IPS-11a (cell line): Measurements from ENCODE around the gene ABLIM2.

Experiments
- H3K4me3 ChIP-seq: one replicate; pipeline ENCODE4 v1.5.1; 2013; ENCODE audit warnings: low read depth, low read length, control low read depth

The ABLIM2 gene

GRCh38 chr4:7990807-7991459, 167.7 kb downstream of the ABLIM2 start:
- no peak overlapping the region for H3K4me3 ChIP-seq

GRCh38 chr4:7989654-7990053, 169.0 kb downstream of the ABLIM2 start:
- H3K4me3 ChIP-seq = no peak overlapping the region

GRCh38 chr4:7988437-7988836, 170.2 kb downstream of the ABLIM2 start:
- H3K4me3 ChIP-seq = no peak overlapping the region

DNA sequence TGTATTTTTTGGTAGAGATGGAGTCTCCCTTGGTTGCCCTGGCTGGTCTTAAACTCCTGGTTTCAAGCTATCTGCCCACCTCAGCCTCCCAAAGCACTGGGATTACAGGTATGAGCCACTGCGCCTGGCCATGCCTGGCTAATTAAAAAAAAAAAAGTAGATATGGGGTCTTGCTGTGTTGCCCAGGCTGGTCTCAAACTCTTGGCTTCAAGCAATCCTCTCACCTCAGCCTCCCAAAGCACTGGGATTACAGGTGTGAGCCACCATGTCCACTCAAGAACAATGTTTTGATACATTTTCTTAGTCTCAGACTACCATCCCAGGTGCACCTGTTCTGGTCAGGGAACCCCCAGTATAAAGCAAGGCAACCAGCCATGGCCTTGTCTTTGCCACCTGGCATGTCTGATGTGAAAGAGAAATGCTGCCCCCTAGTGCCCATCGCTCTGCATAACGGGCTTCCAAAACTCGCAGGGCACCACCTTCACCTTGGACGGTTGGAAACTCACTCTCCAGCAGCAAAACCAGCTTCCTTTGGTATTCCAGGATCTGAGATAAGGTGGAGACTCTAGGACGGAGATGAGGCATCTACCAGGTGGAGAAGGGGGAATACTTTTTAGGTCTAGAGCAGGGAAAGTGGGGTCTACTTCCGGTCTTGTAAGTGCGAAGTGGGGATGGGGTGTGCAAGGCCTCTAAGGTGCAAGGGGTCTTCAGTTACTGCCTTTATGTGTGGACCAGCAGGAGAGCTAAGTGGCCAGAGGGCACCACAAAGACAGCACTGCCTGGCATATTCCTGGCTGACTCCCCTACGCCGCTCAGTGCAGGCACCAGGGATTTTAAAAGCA, 171.2 kb downstream of the ABLIM2 start:
- H3K4me3 ChIP-seq = no peak overlapping the region

GRCh38 chr4:7985891-7986441, 172.6 kb downstream of the ABLIM2 start:
- H3K4me3 ChIP-seq = no peak overlapping the region

- H3K4me3 ChIP-seq = no peak overlapping the region
These were observed 173.5 kb downstream of the ABLIM2 start for GRCh38 chr4:7985072-7985471.

GRCh38 chr4:7984286-7984925, 174.2 kb downstream of the ABLIM2 start:
- H3K4me3 ChIP-seq = no peak overlapping the region

GRCh38 chr4:7983296-7983695, 175.3 kb downstream of the ABLIM2 start:
- no peak overlapping the region for H3K4me3 ChIP-seq

DNA sequence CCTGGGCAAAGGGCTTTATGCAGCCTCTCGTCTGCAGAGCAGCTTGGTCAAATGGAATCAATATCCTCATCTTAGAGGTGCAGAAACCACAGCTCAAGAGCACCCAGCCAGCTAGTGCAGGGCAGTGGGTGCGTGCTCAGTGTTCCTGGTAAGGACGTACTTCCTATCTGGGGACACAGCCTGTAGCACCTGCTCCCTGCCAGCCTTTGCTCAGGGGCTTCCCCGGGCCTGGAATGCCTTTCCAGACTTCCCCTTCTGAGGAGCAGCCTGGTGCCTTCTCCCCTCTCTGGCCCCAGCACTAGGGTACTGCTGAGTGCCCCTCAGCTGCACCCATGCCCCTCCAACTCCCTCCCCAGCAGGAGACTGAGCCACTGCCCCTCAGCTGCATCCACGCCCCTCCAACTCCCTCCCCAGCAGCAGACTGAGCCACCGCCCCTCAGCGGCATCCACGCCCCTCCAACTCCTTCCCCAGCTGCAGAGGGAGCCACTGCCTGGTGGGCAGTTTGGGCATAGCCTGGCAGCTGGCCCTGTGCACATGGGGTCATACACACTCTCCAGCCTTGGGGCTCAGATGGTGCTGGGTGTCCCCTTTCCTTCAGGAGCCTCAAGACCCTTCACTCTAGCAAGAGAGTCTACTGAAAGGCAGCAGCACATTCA, 176.7 kb downstream of the ABLIM2 start:
- no peak overlapping the region for H3K4me3 ChIP-seq

DNA sequence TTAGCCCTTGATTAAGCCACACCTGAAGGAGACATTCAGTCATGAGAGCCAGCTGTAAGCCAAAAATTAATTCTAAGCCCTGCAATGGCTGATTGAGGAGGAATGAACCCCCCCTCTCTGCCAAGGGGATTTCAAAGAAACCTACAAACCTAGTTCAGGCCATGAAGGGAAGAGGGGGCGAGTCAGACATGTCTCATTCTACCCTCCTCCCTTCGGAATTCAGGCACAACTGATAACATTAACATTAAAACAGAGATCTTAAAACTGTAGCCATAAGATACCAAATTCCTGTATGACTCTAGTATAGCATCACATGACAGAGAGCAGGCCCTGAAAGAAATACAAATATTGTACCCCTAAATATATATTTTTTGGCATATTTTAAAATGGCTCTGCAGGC, 178.6 kb downstream of the ABLIM2 start:
- H3K4me3 ChIP-seq = no peak overlapping the region

DNA sequence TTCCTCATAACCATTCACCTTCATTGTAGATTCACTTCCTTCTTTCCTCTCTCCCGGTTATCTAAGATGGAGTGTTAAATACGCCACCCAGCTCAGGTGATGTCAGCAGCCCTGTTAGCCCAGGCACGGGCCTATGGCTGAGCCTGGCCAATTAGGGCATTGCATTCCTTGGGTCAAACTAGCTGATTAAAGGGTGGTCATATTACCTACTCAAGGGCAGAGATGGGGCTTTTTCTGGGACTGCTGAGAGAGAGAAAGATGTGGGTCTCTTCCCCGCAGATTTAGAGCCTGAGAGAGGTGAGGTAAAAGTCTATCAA, 179.0 kb downstream of the ABLIM2 start:
- H3K4me3 ChIP-seq = no peak overlapping the region

DNA sequence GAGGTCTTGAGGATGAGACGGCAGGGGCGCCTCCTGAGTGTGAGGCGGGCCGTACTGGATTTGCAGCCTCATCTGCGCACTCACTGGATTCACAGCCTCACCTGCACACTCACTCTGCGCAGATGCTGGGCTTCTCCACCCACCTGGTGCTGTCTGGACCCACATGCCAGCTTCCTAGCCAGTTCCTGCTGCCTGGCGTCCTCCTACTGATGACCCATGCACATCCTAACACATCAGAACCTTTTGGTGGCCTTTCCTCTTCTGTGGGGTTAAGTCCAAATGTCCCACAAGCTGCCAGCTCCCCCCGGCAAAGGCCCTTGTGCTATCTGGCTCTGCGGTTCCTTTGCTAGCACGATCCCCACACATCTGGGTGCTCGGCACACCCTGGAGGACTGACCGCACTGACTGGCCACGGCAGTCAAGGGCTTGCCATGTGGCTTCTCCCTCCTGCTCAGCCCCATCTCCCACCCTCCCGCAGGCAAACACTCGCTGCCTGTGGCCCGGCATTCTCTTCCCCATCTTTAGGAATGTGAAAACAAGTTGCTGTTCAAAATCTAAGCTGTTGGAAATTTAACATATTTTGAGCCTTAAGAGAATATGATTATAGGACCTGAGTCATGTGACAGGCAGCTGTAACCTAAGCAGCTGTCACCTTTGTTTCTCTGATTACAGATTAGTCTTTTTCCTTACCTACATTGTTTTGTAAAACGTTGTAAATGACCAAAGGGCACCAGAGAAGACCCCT, 179.5 kb downstream of the ABLIM2 start:
- H3K4me3 ChIP-seq = no peak overlapping the region

GRCh38 chr4:7978489-7978888, 180.1 kb downstream of the ABLIM2 start:
- no peak overlapping the region for H3K4me3 ChIP-seq

DNA sequence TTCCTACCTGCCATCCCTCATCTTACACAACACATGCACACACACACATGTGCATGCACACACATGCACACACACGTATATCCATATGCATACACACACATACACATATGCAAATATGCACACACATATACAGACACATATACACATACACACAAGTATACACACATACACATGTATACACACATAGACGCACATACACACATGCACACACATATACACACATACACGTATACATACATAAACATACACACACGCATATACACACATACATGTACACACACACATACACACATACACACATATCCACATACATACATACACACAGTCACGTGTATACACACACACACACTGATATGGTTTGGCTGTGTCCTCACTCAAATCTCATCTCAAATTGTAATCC, 182.0 kb downstream of the ABLIM2 start:
- H3K4me3 ChIP-seq = no peak overlapping the region

DNA sequence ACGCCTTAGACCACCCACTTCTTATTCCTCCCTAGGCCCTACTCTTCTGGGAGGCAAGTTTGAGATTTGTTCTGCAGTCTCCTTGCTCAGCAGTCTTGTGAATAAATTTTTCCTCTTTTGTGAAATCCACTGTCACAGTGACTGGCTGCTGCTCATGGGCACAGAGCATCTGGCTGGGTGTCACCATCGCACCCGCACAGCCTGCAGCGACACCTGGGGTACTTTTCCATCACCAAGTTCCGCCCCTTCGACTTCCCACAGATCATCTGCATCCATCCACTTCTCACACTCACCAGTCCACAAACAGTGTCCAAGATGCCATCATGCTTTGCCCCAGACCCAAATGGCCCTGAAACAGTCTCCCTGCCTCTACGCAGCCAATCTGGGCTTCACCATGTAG, 182.6 kb downstream of the ABLIM2 start:
- H3K4me3 ChIP-seq = no peak overlapping the region

DNA sequence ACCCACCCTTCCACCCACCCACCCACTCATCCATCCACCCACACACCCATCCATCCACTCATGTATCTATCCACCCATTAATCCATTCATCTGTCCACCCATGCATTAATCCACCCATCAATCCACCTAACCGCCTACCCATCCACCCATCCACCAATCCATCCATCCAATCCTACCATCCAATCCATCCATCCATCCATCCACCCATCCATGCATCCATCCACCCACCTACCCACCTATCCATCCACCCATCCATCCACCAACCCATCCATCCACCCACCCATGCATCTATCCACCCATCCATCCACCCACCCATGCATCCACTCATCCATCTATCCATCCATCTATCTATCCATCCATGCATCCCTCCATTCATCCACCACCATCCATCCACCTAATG, 184.2 kb downstream of the ABLIM2 start:
- no peak overlapping the region for H3K4me3 ChIP-seq

DNA sequence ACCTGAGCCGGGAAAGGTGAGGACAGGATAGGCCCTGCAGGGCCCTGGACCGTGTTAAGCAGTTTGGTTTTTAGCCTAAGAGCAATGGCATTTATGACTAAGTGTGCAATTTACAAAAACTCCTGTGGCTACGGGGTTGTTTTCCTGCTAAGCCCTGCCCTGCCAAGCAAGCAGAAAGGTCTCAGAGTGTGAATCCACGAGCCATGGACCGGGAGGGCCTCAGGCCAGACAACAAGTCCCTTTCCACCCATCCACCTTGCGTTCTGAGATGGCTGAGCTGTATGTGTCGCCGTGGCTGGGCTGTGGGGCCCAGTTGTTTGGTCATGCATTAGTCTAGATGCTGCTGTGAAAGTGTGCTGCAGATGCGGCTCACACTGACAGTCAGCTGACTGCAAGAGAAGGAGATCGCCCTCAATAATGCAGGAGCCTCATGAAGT, 185.1 kb downstream of the ABLIM2 start:
- no peak overlapping the region for H3K4me3 ChIP-seq

GRCh38 chr4:7971881-7972500, 186.6 kb downstream of the ABLIM2 start:
- H3K4me3 ChIP-seq = no peak overlapping the region

DNA sequence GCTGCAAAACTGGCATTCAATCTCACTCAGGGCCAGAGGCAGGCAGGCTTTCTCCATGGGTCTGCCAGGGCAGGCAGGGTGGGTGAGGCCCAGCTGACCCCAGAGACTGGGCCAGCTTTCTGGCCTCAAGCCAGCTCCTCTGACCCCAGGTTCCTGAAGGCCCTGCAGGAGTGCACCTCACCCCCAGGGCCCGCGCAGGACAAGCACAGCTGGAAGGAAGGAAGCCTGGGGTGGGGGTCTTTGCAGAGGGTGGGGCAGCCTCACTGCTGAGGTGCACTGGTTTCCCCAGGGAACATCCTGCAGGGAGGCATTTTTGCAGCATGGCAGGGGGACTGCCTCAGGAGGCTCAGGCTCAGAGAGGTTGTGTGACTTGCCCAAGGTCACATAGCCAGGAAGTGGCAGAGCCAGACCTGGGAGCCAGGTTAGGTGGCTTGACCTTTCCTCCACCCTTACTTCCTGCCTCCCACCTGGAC, 187.4 kb downstream of the ABLIM2 start:
- no peak overlapping the region for H3K4me3 ChIP-seq

DNA sequence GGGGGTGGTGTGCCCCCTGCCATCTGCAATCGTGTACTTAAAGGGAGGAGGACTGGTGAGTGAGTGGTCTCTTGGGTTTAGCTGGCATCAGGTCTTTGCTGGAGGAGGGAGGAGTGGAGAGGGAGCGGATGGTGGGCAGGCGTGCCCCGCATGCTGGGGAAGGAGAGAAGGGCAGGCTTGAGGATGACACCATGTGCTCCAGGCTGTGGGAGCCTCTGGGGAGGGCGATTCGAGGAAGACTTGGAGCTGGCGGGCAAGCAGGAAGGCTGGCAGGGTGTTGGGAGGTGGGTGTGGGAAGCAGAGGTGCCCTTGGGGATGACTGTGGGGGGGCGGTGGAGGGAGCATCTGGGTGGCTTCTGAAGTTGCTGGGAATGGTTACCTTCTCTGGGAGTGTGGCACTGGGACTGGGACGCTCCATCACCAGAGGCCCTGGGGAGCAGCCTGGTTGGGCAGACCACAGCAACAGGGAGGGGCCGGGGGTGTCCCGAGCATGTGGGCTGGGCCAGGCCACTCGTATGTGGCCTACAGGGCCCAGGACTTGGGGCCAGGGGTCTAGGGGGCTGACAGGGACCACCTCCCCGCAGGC, 188.2 kb downstream of the ABLIM2 start:
- H3K4me3 ChIP-seq = no peak overlapping the region
